ENCODE measurements around the gene PLPPR1. TPM values are rescaled to one million over a fixed set of nuclear protein-coding genes. Genes with fewer than 3 reads are reported as not detected.
A peak's percentile ranks its signal among the peaks of the same experiment; 100 is the strongest.

Gene PLPPR1
- total and polyA plus RNA-seq, 2 of the 13 experiments (the other 11 are each of a cell fraction or from before 2014, with no cell fraction given), result 16.0 to 84.7 TPM

GRCh38 chr9:101354765-101355708 is 326.5 kb downstream of the PLPPR1 start (continued):
- TF ChIP-seq FOXM1 (CRISPR knock-in tag; IDR thresholded peaks at IDR 0.05) (no peak), TCF7L2 (IDR thresholded peaks at IDR 0.05; ENCODE audit: low read depth, low read length) (no peak), IRX3 (CRISPR knock-in tag; IDR thresholded peaks at IDR 0.05; ENCODE audit: borderline replicate concordance, low read depth) (peak; percentile 72; the same call in 1 of the 2 replicates), FOXO1 (CRISPR knock-in tag; IDR thresholded peaks at IDR 0.05) (no peak), HOXA3 (CRISPR knock-in tag; IDR thresholded peaks at IDR 0.05) (peak; percentile 10), ZNF564 (CRISPR knock-in tag; IDR thresholded peaks at IDR 0.05) (0 out of 2 replicates have a peak, but pooled peaks have one; percentile 44), SMYD3 (CRISPR knock-in tag; IDR thresholded peaks at IDR 0.05) (peak; percentile 91; the same call in 1 of the 2 replicates), AKNA (CRISPR knock-in tag; IDR thresholded peaks at IDR 0.05; ENCODE audit: borderline replicate concordance) (no peak), RARG (CRISPR knock-in tag; IDR thresholded peaks at IDR 0.05; ENCODE audit: low read depth) (no peak), POLR2AphosphoS2 (IDR thresholded peaks at IDR 0.05; ENCODE audit: low read depth, low read length) (no peak), ZBTB20 (CRISPR knock-in tag; IDR thresholded peaks at IDR 0.05; ENCODE audit: borderline replicate concordance, low read depth) (0 out of 2 replicates have a peak, but pooled peaks have one; percentile 47), PREB (CRISPR knock-in tag; IDR thresholded peaks at IDR 0.05) (no peak), HNF4G (IDR thresholded peaks at IDR 0.05; ENCODE audit: borderline replicate concordance, low read depth, low read length) (no peak), HNF4G (CRISPR knock-in tag; IDR thresholded peaks at IDR 0.05; ENCODE audit: borderline replicate concordance, low read depth) (no peak), POGK (CRISPR knock-in tag; conservative IDR thresholded peaks at IDR 0.05) (peak; percentile 49; the same call in 1 of the 2 replicates), KLF15 (CRISPR knock-in tag; IDR thresholded peaks at IDR 0.05; ENCODE audit: borderline replicate concordance) (no peak), ARNTL (CRISPR knock-in tag; IDR thresholded peaks at IDR 0.05) (no peak), DPF2 (CRISPR knock-in tag; IDR thresholded peaks at IDR 0.05; ENCODE audit: borderline replicate concordance, low read depth) (no peak)
